ENCODE data around the gene THADA.

- TF ChIP-seq CTCF (conservative IDR thresholded peaks at IDR 0.05; ENCODE audit: low read length): no peak
- no peak for TF ChIP-seq EZH2phosphoT487 (IDR thresholded peaks at IDR 0.05; ENCODE audit: borderline replicate concordance, low read depth, low read length)
These were observed 386.6 kb downstream of the THADA start for GRCh38 chr2:43209204-43209717.

Data from OCI-LY7 (cell line).